ENCODE measurements around the gene CCDC171. TPM values are rescaled to one million over a fixed set of nuclear protein-coding genes. Genes with fewer than 3 reads are reported as not detected.

CCDC171 gene
- total and polyA plus RNA-seq, 10 of the 15 experiments (the other 5 are each of a cell fraction or from before 2014, with no cell fraction given): 1.00 to 7.2 (median 2.8) TPM

GRCh38 chr9:15744196-15744595, 191.4 kb downstream of the CCDC171 start (continued):
- TF ChIP-seq BCLAF1 (IDR thresholded peaks at IDR 0.05) (no peak), BACH1 (IDR thresholded peaks at IDR 0.05; ENCODE audit: borderline replicate concordance) (no peak), SMARCA5 (IDR thresholded peaks at IDR 0.05) (no peak), ATF3 (IDR thresholded peaks at IDR 0.05; ENCODE audit: borderline replicate concordance, extremely low read depth, low read depth, low read length) (no peak)

- Histone ChIP-seq H3K9me3 (replicated peaks; ENCODE audit: control insufficient read depth, insufficient read depth, low read length) (no peaks in the 10 kb centered on the region; the same call in 2 of the 3 replicates), H3K4me2 (ENCODE audit: control insufficient read depth, insufficient read depth) (no peak overlapping the region), H3K4me1 (ENCODE audit: control insufficient read depth, insufficient read depth, low read length) (no peaks in the 10 kb centered on the region), H3K36me3 (ENCODE audit: control insufficient read depth in 2 of 2, insufficient read depth in 2 of 2, low read length in 1 of 2) (no peaks in the 10 kb centered on the region), H3K4me3 (no peak overlapping the region), H3K27me3 (replicated peaks in 1 of 2; ENCODE audit: control insufficient read depth in 2 of 2, insufficient read depth in 2 of 2, low read length in 1 of 2) (no peaks in the 10 kb centered on the region), H4K20me1 (ENCODE audit: control insufficient read depth, insufficient read depth) (no peaks in the 10 kb centered on the region), H2AFZ (ENCODE audit: control insufficient read depth, low read depth, low read length) (no peak overlapping the region), H3K79me2 (ENCODE audit: control insufficient read depth, insufficient read depth, low read length) (no peaks in the 10 kb centered on the region), H3K27ac (ENCODE audit: control insufficient read depth, insufficient read depth) (no peak overlapping the region), H3K9ac (ENCODE audit: control insufficient read depth, insufficient read depth, low read length) (no peak overlapping the region)
- SMC1A ChIA-PET (ENCODE audit: uncharacterized antibody, unreplicated experiment): no interaction called here
- POLR2A ChIA-PET: no interaction called here
- ATAC-seq (no peak), FAIRE-seq (no peak), DNase-seq (ENCODE audit: low read depth, low spot score) (no peak)
- intact Hi-C loops (cut with micrococcal nuclease; ENCODE audit: unreplicated experiment) (no loop called here), in situ Hi-C loops (cut with MboI) (no loop called here)
- no peak for TF ChIP-seq PAX5 (IDR thresholded peaks at IDR 0.05; ENCODE audit: borderline replicate concordance, low read depth, low read length)
- no peak for TF ChIP-seq CEBPZ (IDR thresholded peaks at IDR 0.05; ENCODE audit: low read depth, low read length)
- no peak for TF ChIP-seq CBX3 (IDR thresholded peaks at IDR 0.05; ENCODE audit: borderline replicate concordance, low read depth)
- TF ChIP-seq SIX5 (IDR thresholded peaks at IDR 0.05; ENCODE audit: low read depth, low read length, severe bottlenecking): no peak
- TF ChIP-seq RBBP5 (conservative IDR thresholded peaks at IDR 0.05): no peak
- TF ChIP-seq CREB1 (IDR thresholded peaks at IDR 0.05; ENCODE audit: low read depth): no peak
- no peak for TF ChIP-seq YBX1 (IDR thresholded peaks at IDR 0.05)
- no peak for TF ChIP-seq PAX8 (IDR thresholded peaks at IDR 0.05)
- TF ChIP-seq ZNF207 (IDR thresholded peaks at IDR 0.05; ENCODE audit: borderline replicate concordance): no peak
- WGBS (ENCODE audit: insufficient coverage, insufficient replicate concordance, low lambda C conversion rate, missing lambda C conversion rate): 89% methylated on average over 7 of the region's 7 CpGs
- RAD21 ChIA-PET (ENCODE audit: unreplicated experiment): no interaction called here
- CTCF ChIA-PET: no interaction called here
- no TSS peak for BruUV-seq (replicated peaks)
Observed at GRCh38 chr9:15746905-15747304, 194.1 kb downstream of the CCDC171 start.

All from GM12878 (cell line).